AG04450 (cell line): ENCODE data around the gene GNL1. TPM values are rescaled to one million over a fixed set of nuclear protein-coding genes. Genes with fewer than 3 reads are reported as not detected.

Experiments
- CTCF ChIA-PET: fragments of 300-600, 350-600 bp; formaldehyde crosslinking; extraction: SDS; loops from one replicate; lab custom pipeline; 2022; ENCODE audit warnings: antibody characterized with exemption, inconsistent platforms; lab: Charles Lee
- POLR2A ChIA-PET: fragments of 350-600 bp; formaldehyde crosslinking; extraction: SDS; loops from one replicate; lab custom pipeline; 2021; ENCODE audit warnings: antibody characterized with exemption, inconsistent platforms; lab: Yijun Ruan, JAX
- DNase-seq: peaks from one replicate; pipeline ENCODE4 v3.0.0-alpha.2; 2011; ENCODE audit warnings: low read depth, low spot score
- H3K27ac ChIP-seq: one replicate; pipeline ENCODE4 v1.5.1; 2012; ENCODE audit warnings: low read depth, low read length, control low read depth
- H3K27me3 ChIP-seq: one replicate; pipeline ENCODE4 v1.6.0; 2012; ENCODE audit warnings: low read length; ENCODE audit not compliant: control insufficient read depth, insufficient read depth
- H3K4me3 ChIP-seq: 2 replicates; pipeline ENCODE4 v1.5.1; 2011; ENCODE audit warnings: mild to moderate bottlenecking, low read depth, low read length, control low read depth
- H3K9me3 ChIP-seq: 2 replicates; pipeline ENCODE4 v1.5.1; 2012; ENCODE audit warnings: low read length; ENCODE audit not compliant: control insufficient read depth, insufficient read depth
- CTCF ChIP-seq: IDR thresholded peaks from 2 replicates; pipeline ENCODE4 v1.5.1; 2011; ENCODE audit warnings: low read depth, low read length, control low read depth, inconsistent platforms
- polyA plus RNA-seq: library from polyadenylated mRNA; depleted of rRNA; stranded (reverse); fragments of >200 nt; gene quantifications from 2 replicates; pipeline ENCODE4 v1.2.3, GENCODE V29; 2011

GNL1 gene
- polyA plus RNA-seq, 1 experiment: 41.7 TPM

DNA sequence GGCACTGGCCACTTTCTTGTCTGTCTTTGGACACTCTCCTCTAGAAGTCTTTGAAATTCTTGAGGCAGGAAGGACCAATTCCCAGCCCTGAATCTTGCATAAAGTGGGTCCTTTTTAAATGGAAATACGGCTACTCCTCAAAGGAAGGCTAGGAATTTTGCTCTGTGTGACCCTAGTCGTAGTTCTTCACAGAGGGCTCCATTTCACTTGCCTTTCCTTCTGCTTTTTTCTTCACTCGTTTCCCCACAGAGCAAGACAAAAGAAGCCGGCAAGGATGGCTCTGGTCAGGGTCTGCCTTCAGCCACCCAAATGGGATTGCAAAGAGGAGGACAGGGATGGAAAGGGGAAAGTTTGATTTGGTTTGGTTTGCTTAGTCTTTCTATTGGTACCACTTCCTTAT is 41.2 kb downstream of the GNL1 start:
- DNase-seq: no peak
- Histone ChIP-seq H3K27me3 (no peaks in the 10 kb centered on the region), H3K27ac (no peak overlapping the region), H3K4me3 (no peak overlapping the region), H3K9me3 (peaks cover 10% of the 10 kb centered on the region)
- CTCF ChIA-PET: no interaction called here
- POLR2A ChIA-PET: no interaction called here
- TF ChIP-seq CTCF: no peak

DNA sequence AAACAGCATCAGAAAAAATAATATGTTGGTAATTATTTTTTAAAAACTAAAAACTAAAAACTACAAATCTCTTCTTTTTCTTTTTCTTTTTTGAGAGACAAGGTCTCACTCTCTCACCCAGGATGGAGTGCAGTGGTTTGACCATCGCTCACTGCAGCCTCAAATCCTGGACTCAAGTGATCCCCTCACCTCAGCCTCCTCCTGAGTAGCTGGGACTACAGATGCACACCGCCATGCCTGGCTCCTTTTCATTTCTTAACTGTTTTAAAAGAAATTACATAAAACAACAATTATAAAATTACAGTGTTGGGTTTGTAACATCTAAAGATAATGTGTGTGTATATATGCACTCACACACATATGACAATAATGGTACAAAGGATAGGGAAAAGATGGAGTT is 42.8 kb downstream of the GNL1 start:
- CTCF ChIA-PET: interaction anchor here (4.2 kb wide), 1 partner anchor 30 kb away, joined by 13 read pairs; no protein-coding TSS in a partner anchor

DNA sequence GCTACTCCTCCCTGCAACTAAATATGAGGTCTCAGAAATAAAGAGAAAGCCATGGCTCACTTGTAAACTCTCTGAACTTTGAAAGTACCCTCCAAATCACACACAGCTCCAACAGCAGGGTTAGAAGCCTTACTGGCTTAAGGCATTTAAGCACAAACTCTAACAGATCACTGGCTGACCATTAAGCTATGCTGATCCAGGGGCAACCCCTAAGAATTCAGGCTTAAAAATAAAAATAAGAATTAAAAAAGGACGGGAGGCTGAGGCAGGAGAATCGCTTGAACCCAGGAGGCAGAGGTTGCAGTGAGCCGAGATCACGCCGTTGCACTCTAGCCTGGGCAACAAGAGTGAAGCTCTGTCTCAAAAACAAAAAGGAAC is 45.1 kb downstream of the GNL1 start:
- TF ChIP-seq CTCF: no peak
- CTCF ChIA-PET: interaction anchor here (1.4 to 4.2 kb wide), 4 partner anchors 21 to 32 kb away, joined by 3 to 16 read pairs (median 10); no protein-coding TSS in a partner anchor
- DNase-seq: no peak
- POLR2A ChIA-PET: no interaction called here
- no peaks in the 10 kb centered on the region for H3K27me3 ChIP-seq
- H3K27ac ChIP-seq: no peak overlapping the region
- H3K9me3 ChIP-seq: no peaks in the 10 kb centered on the region
- no peak overlapping the region for H3K4me3 ChIP-seq

More for the DNA sequence above, 42.8 kb downstream of the GNL1 start:
- Histone ChIP-seq H3K4me3 (no peak overlapping the region), H3K9me3 (peaks cover 7% of the 10 kb centered on the region), H3K27me3 (no peaks in the 10 kb centered on the region), H3K27ac (no peak overlapping the region)
- POLR2A ChIA-PET: no interaction called here
- TF ChIP-seq CTCF: no peak
- DNase-seq: no peak

DNA sequence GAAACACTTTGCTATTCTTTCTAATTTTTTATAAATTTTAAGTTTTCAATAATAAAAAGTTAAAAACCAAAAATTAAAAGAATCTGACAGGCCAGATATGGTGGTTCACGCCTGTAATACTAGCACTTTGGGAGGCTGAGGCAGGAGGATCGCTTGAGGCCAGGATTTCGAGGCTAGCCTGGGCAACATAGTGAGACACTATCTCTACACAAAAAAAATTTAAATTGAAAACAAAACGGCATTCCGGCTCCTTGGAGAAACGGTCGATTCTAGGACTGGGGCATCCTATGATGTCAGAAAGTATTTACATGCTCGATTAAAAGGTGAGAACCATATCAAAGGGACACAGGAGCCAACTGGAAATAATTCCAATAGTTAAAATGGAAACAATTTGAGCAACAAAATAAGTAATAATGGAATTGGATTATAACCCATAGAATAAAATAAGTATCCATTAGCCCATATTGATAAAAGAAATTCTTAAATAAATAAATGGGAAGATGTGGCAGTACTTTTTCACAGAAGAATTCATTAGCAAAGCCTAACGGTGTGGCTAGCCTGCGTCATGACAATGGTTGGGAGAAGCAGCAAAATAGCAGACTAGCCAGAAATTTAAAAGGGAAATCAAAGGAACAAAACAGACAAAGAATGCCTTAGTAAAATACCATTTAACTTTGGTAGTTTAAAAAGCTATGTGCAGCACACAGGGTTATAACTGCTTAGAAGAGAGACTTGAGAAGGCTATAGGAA is 45.7 kb downstream of the GNL1 start:
- H3K4me3 ChIP-seq: no peak overlapping the region
- no peak for TF ChIP-seq CTCF
- DNase-seq: no peak
- H3K9me3 ChIP-seq: no peaks in the 10 kb centered on the region
- POLR2A ChIA-PET: no interaction called here
- H3K27me3 ChIP-seq: no peaks in the 10 kb centered on the region
- CTCF ChIA-PET: interaction anchor here (0.9 to 4.2 kb wide), 6 partner anchors 11 to 34 kb away, joined by 3 to 16 read pairs (median 6); no protein-coding TSS in a partner anchor
- no peak overlapping the region for H3K27ac ChIP-seq
